Vagina (tissue), 2 donors: Measurements from ENCODE around the gene CRACDL. TPM values are rescaled to one million over a fixed set of nuclear protein-coding genes. Genes with fewer than 3 reads are reported as not detected.

Source experiments
- DNase-seq, 2 donors: peaks; one replicate each; pipeline ENCODE4 v3.0.0-alpha.2; 2017; ENCODE audit errors: extremely low spot score in 2 of 2
- H3K27ac ChIP-seq: fragments of 200-600 bp; sonication (generic); one replicate; pipeline ENCODE4 v1.5.1; 2019
- H3K27me3 ChIP-seq: fragments of 200-600 bp; sonication (generic); one replicate; pipeline ENCODE4 v1.5.1; 2019
- H3K36me3 ChIP-seq, 2 donors: fragments of 200-600 bp; sonication (generic); one replicate each; pipeline ENCODE4 v1.5.1; 2017 to 2019
- H3K4me1 ChIP-seq: fragments of 200-600 bp; sonication (generic); one replicate; pipeline ENCODE4 v1.5.1; 2019
- H3K4me3 ChIP-seq, 2 donors: fragments of 200-600 bp; sonication (generic); 1 replicate in 1 of 2; 2 replicates in 1 of 2; pipeline ENCODE4 v1.5.1; 2016 to 2019
- H3K9me3 ChIP-seq: fragments of 200-600 bp; sonication (generic); one replicate; pipeline ENCODE4 v1.5.1; 2019
- POLR2A ChIP-seq, 2 donors: fragments of 450-650 bp; IDR thresholded peaks; one replicate each; pipeline ENCODE4 v1.6.1; 2017; ENCODE audit warnings: antibody characterized with exemption in 2 of 2, mild to moderate bottlenecking in 2 of 2, moderate library complexity in 2 of 2
- POLR2AphosphoS5 ChIP-seq, 2 donors: sonication (generic); formaldehyde crosslinking; IDR thresholded peaks; one replicate each; pipeline ENCODE4 v1.9.0; 2017; ENCODE audit warnings: antibody characterized with exemption in 2 of 2, mild to moderate bottlenecking in 2 of 2, low read depth in 1 of 2; ENCODE audit not compliant: insufficient read depth in 1 of 2
- intact Hi-C: fragments of 100-400 bp; cut with DNase I; formaldehyde crosslinking; loops from one replicate; pipeline ENCODE4 v1.15.1; 2023
- total RNA-seq: library from RNA; depleted of rRNA; stranded (reverse); fragments of >200 nt; gene quantifications from one replicate; pipeline ENCODE4 v1.2.3, GENCODE V29; 2016
- TF ChIP-seq, protein P1 (sequence below), 3 experiments: fragments of 450-650 bp in 2 of 3; fragments of 200-600 bp in 1 of 3; sonication (generic) in 1 of 3; IDR thresholded peaks; one replicate each; pipeline ENCODE4 v1.5.1; 2017 to 2019; ENCODE audit warnings: antibody characterized with exemption in 3 of 3, mild to moderate bottlenecking in 2 of 3, moderate library complexity in 2 of 3

Gene CRACDL
- total RNA-seq, 1 donor from 2014 or later, result 6.4 TPM

DNA sequence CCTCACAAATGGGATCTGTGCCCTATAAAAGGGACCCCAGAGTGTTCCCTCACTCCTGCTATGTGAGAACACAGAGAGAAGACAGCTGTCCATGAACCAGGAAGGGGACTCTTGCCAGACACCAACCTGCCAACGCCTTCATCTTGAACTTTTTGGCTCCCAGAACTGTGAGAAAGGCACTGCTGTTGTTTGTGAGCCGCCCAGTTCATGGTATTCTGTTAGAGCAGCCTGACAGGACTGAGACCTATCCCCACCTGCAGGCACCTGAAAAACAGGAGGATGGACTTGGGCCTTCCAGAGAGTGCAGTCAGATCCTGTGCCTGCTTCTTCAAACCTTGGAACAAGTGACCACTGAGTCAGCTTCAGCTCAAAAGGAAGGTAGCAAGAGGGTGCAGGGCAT is 51.4 kb downstream of the CRACDL start:
- intact Hi-C loops, result no loop called here
- DNase-seq, result no peak
- no peaks in the 10 kb centered on the region for H3K36me3 ChIP-seq
- TF ChIP-seq POLR2A (IDR thresholded peaks at IDR 0.05) (no peak), POLR2AphosphoS5 (IDR thresholded peaks at IDR 0.05; ENCODE audit: insufficient read depth in 1 of 2, low read depth in 1 of 2) (no peak)
- TF ChIP-seq, protein P1, sequence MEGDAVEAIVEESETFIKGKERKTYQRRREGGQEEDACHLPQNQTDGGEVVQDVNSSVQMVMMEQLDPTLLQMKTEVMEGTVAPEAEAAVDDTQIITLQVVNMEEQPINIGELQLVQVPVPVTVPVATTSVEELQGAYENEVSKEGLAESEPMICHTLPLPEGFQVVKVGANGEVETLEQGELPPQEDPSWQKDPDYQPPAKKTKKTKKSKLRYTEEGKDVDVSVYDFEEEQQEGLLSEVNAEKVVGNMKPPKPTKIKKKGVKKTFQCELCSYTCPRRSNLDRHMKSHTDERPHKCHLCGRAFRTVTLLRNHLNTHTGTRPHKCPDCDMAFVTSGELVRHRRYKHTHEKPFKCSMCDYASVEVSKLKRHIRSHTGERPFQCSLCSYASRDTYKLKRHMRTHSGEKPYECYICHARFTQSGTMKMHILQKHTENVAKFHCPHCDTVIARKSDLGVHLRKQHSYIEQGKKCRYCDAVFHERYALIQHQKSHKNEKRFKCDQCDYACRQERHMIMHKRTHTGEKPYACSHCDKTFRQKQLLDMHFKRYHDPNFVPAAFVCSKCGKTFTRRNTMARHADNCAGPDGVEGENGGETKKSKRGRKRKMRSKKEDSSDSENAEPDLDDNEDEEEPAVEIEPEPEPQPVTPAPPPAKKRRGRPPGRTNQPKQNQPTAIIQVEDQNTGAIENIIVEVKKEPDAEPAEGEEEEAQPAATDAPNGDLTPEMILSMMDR (IDR thresholded peaks at IDR 0.05), result no peak
- H3K9me3 ChIP-seq, result no peaks in the 10 kb centered on the region
- H3K4me1 ChIP-seq, result no peaks in the 10 kb centered on the region
- H3K27ac ChIP-seq, result no peak overlapping the region
- no peak overlapping the region for H3K4me3 ChIP-seq
- H3K27me3 ChIP-seq, result no peaks in the 10 kb centered on the region

GRCh38 chr2:98883780-98884211 is 52.2 kb downstream of the CRACDL start:
- H3K4me1 ChIP-seq, result no peaks in the 10 kb centered on the region
- DNase-seq, result no peak
- H3K27ac ChIP-seq, result no peak overlapping the region
- H3K4me3 ChIP-seq, result no peak overlapping the region
- no peak for TF ChIP-seq POLR2A (IDR thresholded peaks at IDR 0.05)
- TF ChIP-seq POLR2AphosphoS5 (IDR thresholded peaks at IDR 0.05; ENCODE audit: insufficient read depth in 1 of 2, low read depth in 1 of 2), result peak in 1 of 2 donors; percentile 30
- H3K36me3 ChIP-seq, result no peaks in the 10 kb centered on the region
- no peaks in the 10 kb centered on the region for H3K27me3 ChIP-seq
- intact Hi-C loops, result no loop called here
- H3K9me3 ChIP-seq, result no peaks in the 10 kb centered on the region

- TF ChIP-seq POLR2AphosphoS5 (IDR thresholded peaks at IDR 0.05; ENCODE audit: insufficient read depth in 1 of 2, low read depth in 1 of 2) (no peak), POLR2A (IDR thresholded peaks at IDR 0.05) (no peak)
- TF ChIP-seq, protein P1 (IDR thresholded peaks at IDR 0.05), result no peak
Observed at GRCh38 chr2:98882971-98883779, 52.9 kb downstream of the CRACDL start.

GRCh38 chr2:98882368-98882767 is 53.7 kb downstream of the CRACDL start:
- no peaks in the 10 kb centered on the region for H3K9me3 ChIP-seq
- H3K4me1 ChIP-seq, result no peaks in the 10 kb centered on the region
- H3K36me3 ChIP-seq, result no peaks in the 10 kb centered on the region
- no peak overlapping the region for H3K27ac ChIP-seq
- no peak for DNase-seq
- TF ChIP-seq POLR2AphosphoS5 (IDR thresholded peaks at IDR 0.05; ENCODE audit: insufficient read depth in 1 of 2, low read depth in 1 of 2) (no peak), POLR2A (IDR thresholded peaks at IDR 0.05) (no peak)
- TF ChIP-seq, protein P1 (IDR thresholded peaks at IDR 0.05), result no peak
- intact Hi-C loops, result no loop called here
- no peak overlapping the region for H3K4me3 ChIP-seq
- no peaks in the 10 kb centered on the region for H3K27me3 ChIP-seq

More at GRCh38 chr2:98882971-98883779, 52.9 kb downstream of the CRACDL start:
- Histone ChIP-seq H3K36me3 (no peaks in the 10 kb centered on the region), H3K4me3 (no peak overlapping the region), H3K27me3 (no peaks in the 10 kb centered on the region), H3K9me3 (no peaks in the 10 kb centered on the region), H3K27ac (no peak overlapping the region), H3K4me1 (no peaks in the 10 kb centered on the region)
- intact Hi-C loops, result no loop called here
- DNase-seq, result peak in 1 of 2 donors; percentile 75

DNA sequence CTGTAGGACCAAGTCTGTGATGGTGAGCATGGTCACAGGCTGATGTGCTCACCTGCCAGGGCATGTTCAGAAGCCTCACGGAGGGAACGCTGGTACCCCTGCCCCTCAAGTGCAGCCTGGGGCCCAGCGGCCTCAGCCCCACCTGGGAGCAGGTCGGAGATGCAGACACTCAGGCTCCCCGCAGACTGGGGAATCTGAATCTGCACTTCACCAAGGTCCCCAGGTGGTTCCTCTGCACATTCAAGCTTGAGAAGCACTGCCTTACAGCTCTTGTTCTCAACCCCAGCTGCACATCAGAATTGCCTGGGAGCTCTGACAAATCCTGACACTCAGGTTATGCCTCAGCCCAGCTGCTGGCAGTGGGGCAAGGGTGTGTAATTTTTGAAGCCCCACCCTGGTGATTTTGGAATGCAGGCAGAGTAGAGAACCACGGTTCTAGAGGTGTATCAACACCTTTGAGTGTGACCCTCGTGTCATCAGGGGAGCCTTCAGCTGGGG is 54.8 kb downstream of the CRACDL start:
- Histone ChIP-seq H3K27ac (no peak overlapping the region), H3K36me3 (no peaks in the 10 kb centered on the region)
- intact Hi-C loops, result no loop called here

More for the DNA sequence above, 54.8 kb downstream of the CRACDL start:
- H3K9me3 ChIP-seq, result no peaks in the 10 kb centered on the region
- DNase-seq, result no peak
- H3K4me3 ChIP-seq, result no peak overlapping the region
- TF ChIP-seq, protein P1 (IDR thresholded peaks at IDR 0.05), result no peak
- TF ChIP-seq POLR2A (IDR thresholded peaks at IDR 0.05) (no peak), POLR2AphosphoS5 (IDR thresholded peaks at IDR 0.05; ENCODE audit: insufficient read depth in 1 of 2, low read depth in 1 of 2) (no peak)
- H3K27me3 ChIP-seq, result no peaks in the 10 kb centered on the region
- no peaks in the 10 kb centered on the region for H3K4me1 ChIP-seq
